Neural progenitor cell (in vitro differentiated cells): Measurements from ENCODE around the gene CDK5. TPM values are rescaled to one million over a fixed set of nuclear protein-coding genes. Genes with fewer than 3 reads are reported as not detected.

Experiments used
- DNase-seq: peaks from one replicate; pipeline ENCODE4 v3.0.0-alpha.2; 2016; ENCODE audit warnings: low spot score
- H2AFZ ChIP-seq: fragments of 200-600 bp; sonication (generic); replicated peaks from 2 replicates; pipeline ENCODE4 v1.6.1; 2016; ENCODE audit warnings: antibody characterized with exemption
- H3F3A ChIP-seq: fragments of 200-600 bp; sonication (generic); 2 replicates; pipeline ENCODE4 v1.6.1; 2016; ENCODE audit warnings: antibody characterized with exemption, low read depth
- H3K27ac ChIP-seq: fragments of 200-600 bp; sonication (generic); 2 replicates; pipeline ENCODE4 v1.5.1; 2016; ENCODE audit warnings: mild to moderate bottlenecking
- H3K27me3 ChIP-seq: fragments of 200-600 bp; sonication (generic); 2 replicates; pipeline ENCODE4 v1.6.1; 2016; ENCODE audit warnings: mild to moderate bottlenecking, moderate library complexity
- H3K36me3 ChIP-seq: fragments of 200-600 bp; sonication (generic); 2 replicates; pipeline ENCODE4 v1.5.1; 2016
- H3K4me1 ChIP-seq: fragments of 200-600 bp; sonication (generic); 2 replicates; pipeline ENCODE4 v1.6.1; 2016; ENCODE audit warnings: mixed run types
- H3K4me2 ChIP-seq: fragments of 200-600 bp; sonication (generic); 2 replicates; pipeline ENCODE4 v1.6.1; 2016
- H3K4me3 ChIP-seq: fragments of 200-600 bp; sonication (generic); 2 replicates; pipeline ENCODE4 v1.5.1; 2016
- H3K79me2 ChIP-seq: fragments of 200-600 bp; sonication (generic); 2 replicates; pipeline ENCODE4 v1.6.1; 2016; ENCODE audit warnings: low read depth
- H3K9ac ChIP-seq: fragments of 200-600 bp; sonication (generic); 2 replicates; pipeline ENCODE4 v1.6.1; 2016
- H3K9me3 ChIP-seq: fragments of 200-600 bp; sonication (generic); 2 replicates; pipeline ENCODE4 v1.5.1; 2016; ENCODE audit warnings: low read depth
- H4K20me1 ChIP-seq: fragments of 200-600 bp; sonication (generic); 2 replicates; pipeline ENCODE4 v1.6.1; 2016; ENCODE audit warnings: low read depth
- H3K27ac Mint-ChIP-seq: 3 replicates; pipeline ENCODE4 v1.8.0; 2021; ENCODE audit warnings: mixed read lengths
- H3K27me3 Mint-ChIP-seq: 2 replicates; pipeline ENCODE4 v1.8.0; 2022; ENCODE audit warnings: low read depth, mild to moderate bottlenecking, inconsistent platforms, moderate library complexity, mixed read lengths; ENCODE audit not compliant: insufficient read depth
- H3K36me3 Mint-ChIP-seq: 3 replicates; pipeline ENCODE4 v1.8.0; 2021; ENCODE audit warnings: mixed read lengths
- H3K4me1 Mint-ChIP-seq: 3 replicates; pipeline ENCODE4 v1.8.0; 2021; ENCODE audit warnings: mixed read lengths
- H3K4me3 Mint-ChIP-seq: 3 replicates; pipeline ENCODE4 v1.8.0; 2021; ENCODE audit warnings: mild to moderate bottlenecking, moderate library complexity, mixed read lengths
- H3K9me3 Mint-ChIP-seq: 3 replicates; pipeline ENCODE4 v1.8.0; 2020; ENCODE audit warnings: mixed read lengths
- EZH2 ChIP-seq: fragments of 200-600 bp; sonication (generic); IDR thresholded peaks from 2 replicates; pipeline ENCODE4 v1.6.1; 2017; ENCODE audit warnings: antibody characterized with exemption, mild to moderate bottlenecking, moderate library complexity
- EZH2phosphoT487 ChIP-seq: fragments of 200-600 bp; sonication (generic); IDR thresholded peaks from 2 replicates; pipeline ENCODE4 v1.6.1; 2017; ENCODE audit warnings: antibody characterized with exemption
- total RNA-seq: library from RNA; depleted of rRNA; stranded (reverse); fragments of >200 nt; gene quantifications from 2 replicates; pipeline ENCODE4 v1.2.3, GENCODE V29; 2015; ENCODE audit warnings: low replicate concordance
- TF ChIP-seq, protein P1 (sequence below): fragments of 200-600 bp; sonication (generic); IDR thresholded peaks from 2 replicates; pipeline ENCODE4 v1.5.1; 2017; ENCODE audit warnings: antibody characterized with exemption, mild to moderate bottlenecking

CDK5 gene
- total RNA-seq, 1 donor from 2014 or later: 8.1 TPM

- Histone ChIP-seq H3K27me3 (peaks cover 39% of the 10 kb centered on the region), H3K79me2 (peaks cover 7% of the 10 kb centered on the region), H3K9ac (no peak overlapping the region), H2AFZ (no peak overlapping the region), H3K4me2 (peak overlapping the region; percentile 84), H3F3A (peaks cover 27% of the 10 kb centered on the region), H3K4me1 (peaks cover 34% of the 10 kb centered on the region), H3K36me3 (no peaks in the 10 kb centered on the region), H3K27ac (no peak overlapping the region), H3K4me3 (peak overlapping the region; percentile 77), H3K9me3 (no peaks in the 10 kb centered on the region), H4K20me1 (peaks cover 37% of the 10 kb centered on the region)
- peak overlapping the region; percentile 28 for H3K27ac Mint-ChIP-seq
- TF ChIP-seq EZH2phosphoT487 (peak; percentile 22), EZH2 (peak; percentile 72)
- TF ChIP-seq, protein P1, sequence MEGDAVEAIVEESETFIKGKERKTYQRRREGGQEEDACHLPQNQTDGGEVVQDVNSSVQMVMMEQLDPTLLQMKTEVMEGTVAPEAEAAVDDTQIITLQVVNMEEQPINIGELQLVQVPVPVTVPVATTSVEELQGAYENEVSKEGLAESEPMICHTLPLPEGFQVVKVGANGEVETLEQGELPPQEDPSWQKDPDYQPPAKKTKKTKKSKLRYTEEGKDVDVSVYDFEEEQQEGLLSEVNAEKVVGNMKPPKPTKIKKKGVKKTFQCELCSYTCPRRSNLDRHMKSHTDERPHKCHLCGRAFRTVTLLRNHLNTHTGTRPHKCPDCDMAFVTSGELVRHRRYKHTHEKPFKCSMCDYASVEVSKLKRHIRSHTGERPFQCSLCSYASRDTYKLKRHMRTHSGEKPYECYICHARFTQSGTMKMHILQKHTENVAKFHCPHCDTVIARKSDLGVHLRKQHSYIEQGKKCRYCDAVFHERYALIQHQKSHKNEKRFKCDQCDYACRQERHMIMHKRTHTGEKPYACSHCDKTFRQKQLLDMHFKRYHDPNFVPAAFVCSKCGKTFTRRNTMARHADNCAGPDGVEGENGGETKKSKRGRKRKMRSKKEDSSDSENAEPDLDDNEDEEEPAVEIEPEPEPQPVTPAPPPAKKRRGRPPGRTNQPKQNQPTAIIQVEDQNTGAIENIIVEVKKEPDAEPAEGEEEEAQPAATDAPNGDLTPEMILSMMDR: no peak
- H3K9me3 Mint-ChIP-seq: no peaks in the 10 kb centered on the region
- DNase-seq: peak; percentile 57
- peaks cover 42% of the 10 kb centered on the region for H3K4me1 Mint-ChIP-seq
- H3K27me3 Mint-ChIP-seq: peaks cover 15% of the 10 kb centered on the region
- peak overlapping the region; percentile 94 for H3K4me3 Mint-ChIP-seq
- H3K36me3 Mint-ChIP-seq: peaks cover 5% of the 10 kb centered on the region
Observed at GRCh38 chr7:151056666-151057505, 811 bp downstream of the CDK5 start.

DNA sequence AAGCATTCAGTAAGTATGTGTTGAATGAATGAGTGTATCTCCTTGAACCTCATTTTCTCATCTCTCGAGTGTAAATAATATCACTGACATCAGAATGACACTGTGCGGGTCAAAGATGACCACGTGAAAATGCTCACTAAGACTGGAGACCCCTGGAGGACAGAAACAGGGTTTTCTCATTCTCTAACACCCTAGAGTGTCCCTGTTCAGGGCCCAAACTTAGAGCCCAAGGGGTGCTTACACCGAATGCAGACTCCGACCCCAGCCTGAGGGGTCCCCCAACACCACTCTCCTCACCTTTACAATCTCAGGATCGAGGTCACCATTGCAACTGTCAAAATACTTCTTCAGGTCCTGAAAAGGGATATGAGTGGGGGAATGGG is 1.4 kb downstream of the CDK5 start:
- Histone ChIP-seq H3F3A (peaks cover 23% of the 10 kb centered on the region), H3K36me3 (no peaks in the 10 kb centered on the region), H3K9me3 (no peaks in the 10 kb centered on the region), H3K4me2 (peak overlapping the region; percentile 84), H3K9ac (no peak overlapping the region), H3K79me2 (peaks cover 7% of the 10 kb centered on the region), H2AFZ (no peak overlapping the region), H4K20me1 (peaks cover 37% of the 10 kb centered on the region), H3K27ac (no peak overlapping the region), H3K4me3 (no peak overlapping the region), H3K27me3 (peaks cover 39% of the 10 kb centered on the region), H3K4me1 (peaks cover 28% of the 10 kb centered on the region)
- DNase-seq: no peak
- peaks cover 5% of the 10 kb centered on the region for H3K36me3 Mint-ChIP-seq
- H3K27ac Mint-ChIP-seq: no peak overlapping the region
- TF ChIP-seq EZH2: no peak
- H3K4me1 Mint-ChIP-seq: peaks cover 36% of the 10 kb centered on the region
- H3K27me3 Mint-ChIP-seq: peaks cover 12% of the 10 kb centered on the region
- no peaks in the 10 kb centered on the region for H3K9me3 Mint-ChIP-seq
- peak overlapping the region; percentile 94 for H3K4me3 Mint-ChIP-seq

DNA sequence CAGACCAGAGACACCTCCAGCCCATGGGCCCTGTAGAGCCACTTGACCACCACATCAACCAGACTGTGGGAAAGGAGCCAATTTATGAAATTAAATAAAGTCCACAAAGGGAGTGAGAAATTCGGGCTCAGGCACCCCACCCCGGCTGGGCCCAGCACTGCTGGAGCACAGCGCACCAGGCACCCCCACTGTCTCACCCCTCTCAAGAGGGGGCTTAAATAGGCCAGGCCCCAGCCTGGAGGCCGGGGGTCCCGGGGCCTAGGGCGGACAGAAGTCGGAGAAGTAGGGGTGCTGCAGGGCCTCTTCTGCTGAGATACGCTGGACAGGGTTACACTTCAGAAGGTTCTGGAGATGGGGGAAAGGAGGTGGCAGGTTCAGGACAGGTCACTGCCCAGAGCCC is 3.9 kb downstream of the CDK5 start:
- Histone ChIP-seq H3F3A (peaks cover 9% of the 10 kb centered on the region), H3K27ac (no peak overlapping the region), H3K79me2 (no peaks in the 10 kb centered on the region), H3K36me3 (no peaks in the 10 kb centered on the region), H3K9ac (no peak overlapping the region), H3K4me3 (no peak overlapping the region), H4K20me1 (peaks cover 43% of the 10 kb centered on the region), H3K27me3 (peaks cover 59% of the 10 kb centered on the region), H3K4me1 (peaks cover 13% of the 10 kb centered on the region), H3K4me2 (no peak overlapping the region), H2AFZ (no peak overlapping the region), H3K9me3 (no peaks in the 10 kb centered on the region)
- TF ChIP-seq EZH2phosphoT487: no peak
- TF ChIP-seq, protein P1: no peak
- TF ChIP-seq EZH2: no peak
- H3K36me3 Mint-ChIP-seq: peaks cover 5% of the 10 kb centered on the region
- peaks cover 16% of the 10 kb centered on the region for H3K27me3 Mint-ChIP-seq
- H3K9me3 Mint-ChIP-seq: no peaks in the 10 kb centered on the region
- H3K4me3 Mint-ChIP-seq: no peak overlapping the region
- no peak for DNase-seq
- H3K27ac Mint-ChIP-seq: no peak overlapping the region
- peaks cover 22% of the 10 kb centered on the region for H3K4me1 Mint-ChIP-seq

DNA sequence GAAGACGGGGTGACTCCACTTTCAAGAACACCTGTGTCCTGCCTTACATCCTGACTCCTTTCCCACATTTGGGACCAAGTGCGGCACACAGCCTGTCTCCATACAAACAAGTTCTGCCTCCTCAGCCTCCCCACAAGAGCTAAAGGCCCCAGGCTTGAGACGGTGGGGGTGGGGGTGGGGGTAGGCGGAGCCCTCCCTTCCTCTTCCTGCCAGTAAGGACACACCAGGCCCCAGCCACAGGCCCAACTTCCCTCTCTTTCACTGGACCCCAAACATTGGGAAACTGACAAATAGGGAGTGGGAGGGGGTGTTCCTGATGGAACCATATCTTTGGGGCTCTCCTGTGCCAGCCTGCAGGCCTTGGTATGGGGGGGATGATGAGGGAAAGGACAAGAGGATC is 4.6 kb downstream of the CDK5 start:
- H3K27me3 Mint-ChIP-seq: peaks cover 18% of the 10 kb centered on the region
- no peaks in the 10 kb centered on the region for H3K9me3 Mint-ChIP-seq

More for the DNA sequence above, 4.6 kb downstream of the CDK5 start:
- Histone ChIP-seq H3K9ac (no peak overlapping the region), H3K4me2 (no peak overlapping the region), H3K4me3 (no peak overlapping the region), H2AFZ (no peak overlapping the region), H4K20me1 (peaks cover 43% of the 10 kb centered on the region), H3K27ac (no peak overlapping the region), H3K4me1 (peaks cover 9% of the 10 kb centered on the region), H3K36me3 (no peaks in the 10 kb centered on the region), H3F3A (peaks cover 7% of the 10 kb centered on the region), H3K9me3 (no peaks in the 10 kb centered on the region), H3K79me2 (no peaks in the 10 kb centered on the region), H3K27me3 (peaks cover 63% of the 10 kb centered on the region)
- peaks cover 5% of the 10 kb centered on the region for H3K36me3 Mint-ChIP-seq
- DNase-seq: no peak
- no peak for TF ChIP-seq EZH2phosphoT487
- TF ChIP-seq EZH2: no peak
- TF ChIP-seq, protein P1: no peak
- no peak overlapping the region for H3K27ac Mint-ChIP-seq
- H3K4me1 Mint-ChIP-seq: peaks cover 16% of the 10 kb centered on the region
- H3K4me3 Mint-ChIP-seq: no peak overlapping the region
